Fibroblast of lung (primary cell): ENCODE measurements around the gene SAMD13.

Experiments used
- CTCF ChIP-seq, 2 donors: IDR thresholded peaks in 1 of 2; conservative IDR thresholded peaks in 1 of 2; 1 replicate in 1 of 2; 2 replicates in 1 of 2; pipeline ENCODE4 v1.5.1; 2011 to 2012; ENCODE audit warnings: low read length in 2 of 2, control low read depth in 1 of 2, inconsistent platforms in 1 of 2, low read depth in 1 of 2, mild to moderate bottlenecking in 1 of 2
- EZH2 ChIP-seq: IDR thresholded peaks from 2 replicates; pipeline ENCODE4 v1.5.1; 2012; ENCODE audit warnings: low read length, control low read depth, mild to moderate bottlenecking; ENCODE audit errors: missing control alignments

- TF ChIP-seq CTCF (conservative IDR thresholded peaks at IDR 0.05 in 1 of 2, IDR thresholded peaks at IDR 0.05 in 1 of 2; ENCODE audit: low read depth in 1 of 2, low read length in 2 of 2), result no peak
- TF ChIP-seq EZH2, result no peak
These were observed 377 bp downstream of the SAMD13 start for GRCh38 chr1:84301785-84302385.
